ENCODE measurements around the gene FSTL4. TPM values are rescaled to one million over a fixed set of nuclear protein-coding genes. Genes with fewer than 3 reads are reported as not detected.

FSTL4 gene
- total and polyA plus RNA-seq, 4 donors = 0.02 to 0.18 TPM; not detected in 2

GRCh38 chr5:133453084-133453780 lies 159.1 kb downstream of the FSTL4 start:
- 86% methylated on average over 4 of the region's 4 CpGs for WGBS
- Histone ChIP-seq H3K27ac (ENCODE audit: low read depth in 1 of 2, low read length in 2 of 2) (no peak overlapping the region), H3K9ac (ENCODE audit: low read depth in 1 of 2, low read length in 2 of 2) (no peak overlapping the region), H3K9me3 (ENCODE audit: control insufficient read depth in 4 of 4, low read length in 3 of 4) (no peaks in the 10 kb centered on the region), H3K4me3 (ENCODE audit: low read depth in 1 of 3, low read length in 3 of 3) (no peak overlapping the region), H3K4me1 (ENCODE audit: control insufficient read depth in 4 of 4, insufficient read depth in 4 of 4, low read length in 3 of 4) (peaks cover 7 to 38% (median 27%) of the 10 kb centered on the region in 4 donors), H3K36me3 (ENCODE audit: control insufficient read depth in 4 of 4, insufficient read depth in 3 of 4, low read depth in 1 of 4, low read length in 3 of 4) (no peaks in the 10 kb centered on the region), H3K27me3 (ENCODE audit: control insufficient read depth in 4 of 4, insufficient read depth in 4 of 4, low read length in 3 of 4) (no peaks in the 10 kb centered on the region)
- no peak for DNase-seq (ENCODE audit: low spot score)
- TF ChIP-seq RAD21 (IDR thresholded peaks at IDR 0.05) (no peak), ZBTB33 (IDR thresholded peaks at IDR 0.05) (no peak), TAF1 (conservative IDR thresholded peaks at IDR 0.05) (no peak), FOXA2 (IDR thresholded peaks at IDR 0.05) (no peak)

- Histone ChIP-seq H3K27me3 (ENCODE audit: control insufficient read depth in 4 of 4, insufficient read depth in 4 of 4, low read length in 3 of 4) (no peaks in the 10 kb centered on the region), H3K27ac (ENCODE audit: low read depth in 1 of 2, low read length in 2 of 2) (no peak overlapping the region), H3K4me3 (ENCODE audit: low read depth in 1 of 3, low read length in 3 of 3) (no peak overlapping the region), H3K9me3 (ENCODE audit: control insufficient read depth in 4 of 4, low read length in 3 of 4) (no peaks in the 10 kb centered on the region), H3K36me3 (ENCODE audit: control insufficient read depth in 4 of 4, insufficient read depth in 3 of 4, low read depth in 1 of 4, low read length in 3 of 4) (no peaks in the 10 kb centered on the region), H3K9ac (ENCODE audit: low read depth in 1 of 2, low read length in 2 of 2) (no peak overlapping the region), H3K4me1 (ENCODE audit: control insufficient read depth in 4 of 4, insufficient read depth in 4 of 4, low read length in 3 of 4) (peaks cover 7 to 27% (median 19%) of the 10 kb centered on the region in 4 donors)
- 88% methylated on average over 1 of the region's 1 CpG for WGBS
- no peak for DNase-seq (ENCODE audit: low spot score)
- no peak for TF ChIP-seq SP1 (IDR thresholded peaks at IDR 0.05)
- no peak for TF ChIP-seq YY1 (IDR thresholded peaks at IDR 0.05)
- TF ChIP-seq EGR1 (IDR thresholded peaks at IDR 0.05; ENCODE audit: low read depth in 2 of 2) = no peak
- TF ChIP-seq RAD21 (IDR thresholded peaks at IDR 0.05) = no peak
- no peak for TF ChIP-seq ZBTB33 (IDR thresholded peaks at IDR 0.05)
- no peak for TF ChIP-seq FOXA2 (IDR thresholded peaks at IDR 0.05)
These were observed 160.4 kb downstream of the FSTL4 start for GRCh38 chr5:133451926-133452325.

- Histone ChIP-seq H3K4me3 (ENCODE audit: low read depth in 1 of 3, low read length in 3 of 3) (no peak overlapping the region), H3K9ac (ENCODE audit: low read depth in 1 of 2, low read length in 2 of 2) (no peak overlapping the region), H3K27ac (ENCODE audit: low read depth in 1 of 2, low read length in 2 of 2) (no peak overlapping the region), H3K36me3 (ENCODE audit: control insufficient read depth in 4 of 4, insufficient read depth in 3 of 4, low read depth in 1 of 4, low read length in 3 of 4) (no peaks in the 10 kb centered on the region), H3K9me3 (ENCODE audit: control insufficient read depth in 4 of 4, low read length in 3 of 4) (no peaks in the 10 kb centered on the region), H3K4me1 (ENCODE audit: control insufficient read depth in 4 of 4, insufficient read depth in 4 of 4, low read length in 3 of 4) (peaks cover 0 to 11% (median 4%) of the 10 kb centered on the region in 4 donors), H3K27me3 (ENCODE audit: control insufficient read depth in 4 of 4, insufficient read depth in 4 of 4, low read length in 3 of 4) (no peaks in the 10 kb centered on the region)
- DNase-seq (ENCODE audit: low spot score) = no peak
- WGBS = 89% methylated on average over 8 of the region's 8 CpGs
- TF ChIP-seq FOXA2 (IDR thresholded peaks at IDR 0.05) (no peak), ATF3 (IDR thresholded peaks at IDR 0.05) (no peak), HNF4A (conservative IDR thresholded peaks at IDR 0.05) (no peak), NR2F2 (IDR thresholded peaks at IDR 0.05) (no peak), TAF1 (conservative IDR thresholded peaks at IDR 0.05) (no peak), CTCF (IDR thresholded peaks at IDR 0.05; ENCODE audit: low read depth, low read length, missing input control) (no peak), RXRA (IDR thresholded peaks at IDR 0.05) (no peak), SP1 (IDR thresholded peaks at IDR 0.05) (no peak), GABPA (IDR thresholded peaks at IDR 0.05 in 1 of 2, conservative IDR thresholded peaks at IDR 0.05 in 1 of 2) (no peak), FOXA1 (IDR thresholded peaks at IDR 0.05) (no peak), YY1 (IDR thresholded peaks at IDR 0.05) (no peak), HNF4G (IDR thresholded peaks at IDR 0.05) (no peak), MAX (IDR thresholded peaks at IDR 0.05) (no peak), JUND (IDR thresholded peaks at IDR 0.05) (no peak), ZBTB33 (IDR thresholded peaks at IDR 0.05) (no peak), RAD21 (IDR thresholded peaks at IDR 0.05) (no peak)
These were observed 162.1 kb downstream of the FSTL4 start for GRCh38 chr5:133450286-133450685.

Measured in liver (tissue), 9 donors.